C4-2B (cell line): ENCODE results near the gene QSOX1.

Source experiments
- ZFX ChIP-seq: fragments of 450-650 bp; IDR thresholded peaks from 2 replicates; pipeline ENCODE4 v1.6.1; 2017
- TF ChIP-seq, protein P1 (sequence below): fragments of 450-650 bp; conservative IDR thresholded peaks from 2 replicates; pipeline ENCODE4 v1.5.1; 2017; ENCODE audit warnings: mild to moderate bottlenecking

GRCh38 chr1:180246579-180246978 lies 91.9 kb downstream of the QSOX1 start:
- TF ChIP-seq, protein P1, sequence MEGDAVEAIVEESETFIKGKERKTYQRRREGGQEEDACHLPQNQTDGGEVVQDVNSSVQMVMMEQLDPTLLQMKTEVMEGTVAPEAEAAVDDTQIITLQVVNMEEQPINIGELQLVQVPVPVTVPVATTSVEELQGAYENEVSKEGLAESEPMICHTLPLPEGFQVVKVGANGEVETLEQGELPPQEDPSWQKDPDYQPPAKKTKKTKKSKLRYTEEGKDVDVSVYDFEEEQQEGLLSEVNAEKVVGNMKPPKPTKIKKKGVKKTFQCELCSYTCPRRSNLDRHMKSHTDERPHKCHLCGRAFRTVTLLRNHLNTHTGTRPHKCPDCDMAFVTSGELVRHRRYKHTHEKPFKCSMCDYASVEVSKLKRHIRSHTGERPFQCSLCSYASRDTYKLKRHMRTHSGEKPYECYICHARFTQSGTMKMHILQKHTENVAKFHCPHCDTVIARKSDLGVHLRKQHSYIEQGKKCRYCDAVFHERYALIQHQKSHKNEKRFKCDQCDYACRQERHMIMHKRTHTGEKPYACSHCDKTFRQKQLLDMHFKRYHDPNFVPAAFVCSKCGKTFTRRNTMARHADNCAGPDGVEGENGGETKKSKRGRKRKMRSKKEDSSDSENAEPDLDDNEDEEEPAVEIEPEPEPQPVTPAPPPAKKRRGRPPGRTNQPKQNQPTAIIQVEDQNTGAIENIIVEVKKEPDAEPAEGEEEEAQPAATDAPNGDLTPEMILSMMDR, result no peak
- TF ChIP-seq ZFX, result no peak
